Amniotic stem cell (primary cell): ENCODE measurements around the gene PRKN.

Source experiments
- DNase-seq: peaks from one replicate; lab custom pipeline; 2025; lab: John Stamatoyannopoulos, UW

The PRKN gene

DNA sequence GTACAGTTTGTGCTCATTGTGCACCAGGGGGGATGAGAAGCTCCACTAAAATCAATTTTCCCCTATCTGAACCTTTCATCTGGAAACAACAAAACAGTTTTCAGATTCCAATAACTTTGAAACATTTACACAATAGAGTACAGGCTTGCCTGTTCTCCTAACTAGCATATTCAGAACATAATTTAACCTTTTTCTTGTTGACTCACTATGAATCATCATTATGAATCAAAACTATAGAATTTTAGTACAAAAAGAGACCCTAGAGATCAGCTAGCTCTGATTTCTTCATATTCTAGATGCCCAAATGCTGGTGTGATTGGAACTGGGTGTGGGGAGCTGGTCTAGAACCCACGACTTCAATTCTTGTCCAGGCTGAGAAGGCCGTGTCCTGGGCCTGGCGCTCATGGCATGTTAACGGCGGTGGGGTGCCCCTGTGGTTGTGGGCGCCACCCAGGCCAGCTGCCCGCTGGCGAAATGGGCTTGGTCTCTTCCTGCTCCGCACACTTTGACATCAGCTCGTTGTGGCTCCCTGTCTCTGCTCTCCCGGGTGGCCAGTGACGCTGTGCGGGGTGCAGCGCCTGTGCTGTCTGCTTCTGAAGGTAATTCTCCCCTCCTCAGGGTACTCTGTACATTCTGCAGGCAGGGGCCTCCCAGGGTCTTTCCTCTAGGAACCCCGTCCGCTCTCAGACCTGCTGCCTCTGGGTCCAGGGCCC lies 1423.8 kb downstream of the PRKN start:
- no peak for DNase-seq

DNA sequence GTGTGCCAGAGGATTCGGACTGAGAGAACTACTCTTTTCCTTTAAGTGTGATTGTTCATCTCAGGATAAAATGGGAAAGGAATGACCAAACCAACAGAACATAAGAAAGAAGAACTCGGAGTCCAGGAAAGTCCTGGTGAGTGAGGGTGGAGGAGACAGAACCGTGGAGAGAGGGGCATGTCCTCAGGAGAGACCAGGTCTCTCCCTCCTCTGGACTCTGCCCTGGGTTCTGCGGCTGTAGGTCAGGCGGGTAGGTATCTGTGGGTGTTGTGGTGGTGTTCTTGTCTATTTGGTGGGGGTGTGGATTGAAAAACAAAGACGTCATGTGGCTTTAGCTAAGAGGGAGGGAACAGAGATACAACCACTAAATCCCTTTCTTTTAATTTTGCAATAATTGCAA lies 1424.6 kb downstream of the PRKN start:
- DNase-seq = no peak

DNA sequence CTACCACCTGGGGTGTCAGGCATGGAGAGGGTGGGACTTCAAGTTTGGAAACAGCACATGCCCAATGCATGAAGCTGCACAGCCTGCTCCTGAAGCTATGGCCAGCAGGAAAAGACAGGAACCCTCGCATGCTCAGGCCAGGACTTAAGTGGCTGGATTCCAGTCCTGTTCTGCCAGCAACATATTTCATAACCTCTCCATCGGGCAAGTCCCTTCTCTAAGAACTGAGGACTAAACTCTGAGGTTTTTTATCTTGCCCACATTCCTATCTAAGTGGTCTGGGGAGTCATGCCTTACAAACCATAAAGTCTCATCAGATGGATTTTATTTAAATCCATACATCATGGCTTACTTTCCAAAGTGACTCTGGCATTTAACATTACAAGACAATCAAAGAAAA lies 1426.2 kb downstream of the PRKN start:
- peak; percentile 85 for DNase-seq

DNA sequence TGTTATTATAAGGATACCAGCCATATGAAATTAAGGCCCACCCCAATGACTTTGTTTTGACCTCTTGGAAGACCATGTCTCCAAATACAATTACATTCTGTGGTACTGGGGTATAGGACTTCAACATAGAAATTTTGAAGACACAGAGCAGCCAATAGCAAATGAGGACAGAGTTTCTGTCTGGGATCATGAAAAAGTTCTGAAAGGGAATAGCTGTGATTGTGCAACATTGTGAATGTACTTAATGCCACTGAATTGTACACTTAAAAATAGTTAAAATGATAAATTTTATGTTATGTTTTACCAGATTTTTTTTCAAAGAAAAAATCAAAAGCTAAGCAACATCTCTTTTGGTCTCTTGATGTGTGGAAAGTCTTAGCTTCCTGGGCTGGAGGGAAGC lies 1426.7 kb downstream of the PRKN start:
- no peak for DNase-seq

DNA sequence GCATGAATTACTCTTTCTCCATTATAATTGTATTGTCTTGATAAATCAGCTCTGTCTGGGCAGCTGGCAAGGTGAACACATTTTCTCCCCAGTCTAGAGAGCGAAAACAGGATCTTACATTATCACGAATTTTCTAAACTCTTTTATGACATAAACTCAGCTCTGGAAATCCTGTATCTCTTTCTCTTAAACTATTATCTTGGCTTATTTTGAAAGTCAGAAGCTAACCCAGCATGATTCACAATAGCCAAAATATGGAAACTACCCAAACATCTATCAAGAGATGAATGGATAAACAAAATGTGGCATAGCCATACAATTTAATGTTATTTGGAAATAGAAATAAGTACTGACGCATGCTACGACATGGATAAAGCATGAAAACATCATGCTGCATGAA lies 1427.8 kb downstream of the PRKN start:
- no peak for DNase-seq
